ENCODE measurements around the gene KBTBD13.
A peak's percentile ranks its signal among the peaks of the same experiment; 100 is the strongest.
"Not testable (repeated sequence)": the region's sequence is repeated elsewhere in the genome, so short reads cannot be mapped to it uniquely, and the experiment has no call there.

KBTBD13 gene
- total RNA-seq = 0 reads per million in 2 donors

DNA sequence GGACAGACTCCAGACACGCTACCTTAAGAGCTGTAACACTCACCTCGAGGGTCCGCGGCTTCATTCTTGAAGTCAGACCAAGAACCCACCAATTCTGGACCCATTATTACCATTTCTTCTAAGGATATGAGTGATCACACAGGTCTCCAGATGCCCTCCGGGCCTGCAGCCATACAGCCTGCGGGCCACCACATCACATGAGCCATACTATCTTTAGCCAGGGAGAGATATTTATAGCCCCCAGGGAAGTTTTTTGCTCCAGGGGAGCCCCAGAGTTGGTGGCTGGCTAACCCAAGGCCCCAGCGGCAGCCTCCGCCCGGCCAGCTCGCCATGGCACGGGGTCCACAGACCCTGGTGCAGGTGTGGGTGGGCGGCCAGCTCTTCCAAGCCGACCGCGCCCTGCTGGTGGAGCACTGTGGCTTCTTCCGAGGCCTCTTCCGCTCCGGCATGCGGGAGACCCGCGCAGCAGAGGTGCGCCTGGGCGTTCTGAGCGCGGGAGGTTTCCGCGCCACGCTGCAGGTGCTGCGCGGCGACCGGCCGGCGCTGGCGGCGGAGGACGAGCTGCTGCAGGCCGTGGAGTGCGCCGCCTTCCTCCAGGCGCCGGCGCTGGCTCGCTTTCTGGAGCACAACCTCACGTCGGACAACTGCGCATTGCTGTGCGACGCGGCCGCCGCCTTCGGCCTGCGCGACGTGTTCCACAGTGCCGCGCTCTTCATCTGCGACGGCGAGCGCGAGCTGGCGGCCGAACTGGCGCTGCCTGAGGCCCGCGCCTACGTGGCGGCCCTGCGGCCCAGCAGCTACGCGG is at the start of gene KBTBD13:
TSS of gene KBTBD13 (plus strand) at position 261 of the 805 bp plus-strand sequence. CDS start at position 331, 70 bp downstream.
- DNase-seq = no peak

DNA sequence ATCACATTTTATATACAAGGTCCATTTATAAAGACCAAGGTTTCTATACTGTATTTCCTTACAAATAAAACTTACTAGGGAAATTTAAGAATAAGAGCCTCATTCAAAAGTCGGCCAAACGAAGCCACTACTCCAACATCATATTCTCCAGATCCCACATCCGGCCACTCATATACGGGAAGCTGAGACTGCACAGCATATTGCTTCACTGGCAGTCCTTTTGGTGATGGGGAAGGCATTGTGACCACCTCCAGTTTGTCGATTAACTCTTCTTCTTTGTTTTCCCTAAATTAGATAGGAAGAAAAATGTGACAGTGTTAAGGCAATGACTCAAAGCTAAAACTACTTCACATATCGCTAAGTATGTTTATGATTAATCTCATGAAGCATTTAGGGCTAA is 49.8 kb upstream of the KBTBD13 start:
- no peak for DNase-seq

DNA sequence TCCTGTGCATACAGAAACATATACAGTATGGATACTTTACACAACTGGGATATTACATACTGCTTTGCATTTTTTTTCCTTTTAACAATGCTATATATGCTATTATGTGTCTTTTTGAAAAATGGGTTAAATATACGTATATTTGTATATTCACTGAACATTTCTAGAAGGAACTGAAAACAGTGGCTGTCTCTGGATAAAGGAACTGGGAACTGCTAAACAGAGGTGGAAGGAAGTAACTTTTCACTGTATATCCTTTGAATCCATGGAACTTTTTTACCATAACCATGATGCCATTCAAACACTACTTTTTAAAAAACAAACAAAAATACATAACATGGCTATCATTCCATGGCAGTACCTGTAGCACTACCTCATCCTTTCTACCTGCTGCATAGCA is 49.0 kb upstream of the KBTBD13 start:
- DNase-seq = no peak

DNA sequence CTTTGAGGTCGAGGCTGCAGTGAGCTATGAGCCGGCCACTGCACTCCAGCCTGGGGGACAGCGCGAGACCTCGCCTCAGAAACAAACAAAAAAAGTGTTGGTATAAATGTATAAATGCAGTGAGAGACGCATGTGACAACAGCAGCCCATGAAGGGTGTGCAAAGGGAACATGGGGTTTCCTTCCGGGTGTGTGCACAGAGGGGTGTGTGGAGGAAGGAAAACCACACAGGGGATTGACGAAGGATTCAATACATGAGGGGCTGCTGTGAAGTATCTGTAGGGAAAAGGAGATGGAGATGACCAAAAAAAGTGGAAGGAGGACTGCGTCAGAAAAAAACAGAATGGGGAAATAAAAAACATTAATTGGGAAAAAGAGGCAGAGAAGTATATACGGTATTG is 48.2 kb upstream of the KBTBD13 start:
- DNase-seq = peak in 1 of 5 experiments; percentile 24

DNA sequence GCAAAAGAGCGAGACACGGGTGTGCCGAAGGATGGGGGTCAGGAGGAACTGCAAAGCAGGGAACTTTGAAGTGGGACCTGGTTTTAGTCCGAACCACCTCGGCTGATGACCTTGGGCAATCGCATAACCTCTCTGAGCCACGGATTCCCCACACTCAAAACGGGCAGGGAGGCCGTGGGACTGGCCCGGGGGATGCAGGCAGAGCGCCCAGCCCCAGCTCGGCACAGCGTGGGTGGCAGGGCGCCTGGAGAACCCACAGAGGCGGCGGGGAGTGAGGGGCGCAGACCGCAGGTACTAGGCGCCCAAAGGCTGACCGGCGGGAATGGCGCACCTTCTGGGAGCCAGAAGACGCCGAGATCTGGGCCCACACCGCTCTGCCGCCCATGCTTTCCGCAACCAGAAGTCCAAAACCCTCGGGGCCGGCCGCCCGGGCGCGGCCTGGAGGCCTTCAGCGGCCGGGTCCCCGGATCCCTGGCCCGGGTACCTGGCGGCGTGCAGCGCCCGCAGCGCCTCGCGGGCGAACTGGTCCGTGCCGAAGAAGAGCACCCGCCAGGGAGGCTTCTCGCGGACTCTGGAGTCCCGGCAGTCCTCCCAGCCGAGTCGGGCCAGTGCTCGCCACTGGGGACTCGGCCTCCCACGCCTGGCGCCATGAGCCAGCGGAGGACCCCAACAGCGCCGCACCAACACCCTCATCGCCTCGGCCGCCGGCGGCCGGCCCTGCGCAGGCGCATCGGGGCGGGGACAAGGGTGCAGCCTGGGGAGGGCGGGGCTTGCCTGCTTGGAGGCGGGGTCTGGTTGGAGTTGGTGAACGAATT is 47.4 kb upstream of the KBTBD13 start, which contains the start of gene MTFMT:
TSS of gene MTFMT (minus strand) at position 719 of the 815 bp plus-strand sequence. CDS start at position 693, 26 bp downstream.
- peak; percentile 71 to 90 (median 89) for DNase-seq

DNA sequence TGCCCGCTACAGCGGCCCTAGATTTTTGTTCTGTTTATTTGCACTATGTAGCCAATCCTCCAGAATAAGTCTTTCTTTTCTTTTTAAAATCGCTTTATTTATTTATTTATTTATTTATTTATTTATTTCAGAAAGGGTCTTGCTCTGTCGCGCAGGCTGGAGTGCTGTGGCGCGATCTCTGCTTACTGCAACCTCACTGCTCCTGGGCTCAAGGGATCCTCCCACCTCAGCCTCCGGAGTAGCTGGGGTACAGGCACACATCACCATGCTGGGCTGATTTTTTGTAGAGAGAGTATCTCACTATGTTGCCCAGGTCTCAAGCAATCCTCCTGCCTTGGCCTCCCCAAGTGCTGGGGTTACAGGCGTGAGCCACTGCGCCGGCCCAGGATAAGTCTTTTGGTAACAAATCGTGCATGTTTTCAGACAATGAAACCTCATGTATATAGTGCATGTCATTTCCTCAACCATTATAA is 46.8 kb upstream of the KBTBD13 start:
- no peak for DNase-seq

DNA sequence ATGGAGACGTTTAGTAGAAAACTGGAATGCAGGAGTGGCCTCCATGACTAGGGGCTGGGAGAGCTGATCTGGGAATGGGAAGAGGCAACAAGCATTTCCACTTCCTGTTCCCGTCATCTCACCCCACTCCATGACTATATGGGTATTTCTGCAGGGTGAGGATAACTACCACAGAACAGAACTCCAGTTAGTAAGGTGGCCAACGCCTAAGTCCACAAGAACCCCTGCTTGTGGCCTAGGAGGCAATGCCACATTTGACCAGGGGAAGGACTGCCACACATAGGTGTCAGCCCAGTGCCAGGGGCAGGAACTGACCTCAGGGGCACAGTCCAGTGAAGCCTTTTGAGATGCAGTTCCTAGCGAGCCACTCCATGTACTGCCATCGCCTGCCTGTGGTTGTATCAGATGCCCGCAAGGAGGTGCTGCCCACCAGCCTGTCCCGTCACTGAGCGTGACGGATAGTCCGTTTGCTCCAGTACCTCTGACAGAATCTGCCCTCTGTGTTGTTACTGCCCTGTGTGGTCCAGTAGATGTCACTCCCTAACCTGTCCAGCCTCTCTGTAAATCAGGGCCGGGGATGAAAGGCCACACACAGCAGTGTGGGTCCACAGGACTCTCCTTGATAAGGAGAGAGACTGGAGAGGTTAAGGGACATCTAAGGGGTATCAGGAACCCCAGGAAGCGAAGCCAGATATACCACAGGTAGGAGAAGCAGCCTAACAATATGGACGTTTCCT is 43.6 kb upstream of the KBTBD13 start:
- DNase-seq = peak in 3 of 5 experiments; percentile 14 to 59 (median 23)

DNA sequence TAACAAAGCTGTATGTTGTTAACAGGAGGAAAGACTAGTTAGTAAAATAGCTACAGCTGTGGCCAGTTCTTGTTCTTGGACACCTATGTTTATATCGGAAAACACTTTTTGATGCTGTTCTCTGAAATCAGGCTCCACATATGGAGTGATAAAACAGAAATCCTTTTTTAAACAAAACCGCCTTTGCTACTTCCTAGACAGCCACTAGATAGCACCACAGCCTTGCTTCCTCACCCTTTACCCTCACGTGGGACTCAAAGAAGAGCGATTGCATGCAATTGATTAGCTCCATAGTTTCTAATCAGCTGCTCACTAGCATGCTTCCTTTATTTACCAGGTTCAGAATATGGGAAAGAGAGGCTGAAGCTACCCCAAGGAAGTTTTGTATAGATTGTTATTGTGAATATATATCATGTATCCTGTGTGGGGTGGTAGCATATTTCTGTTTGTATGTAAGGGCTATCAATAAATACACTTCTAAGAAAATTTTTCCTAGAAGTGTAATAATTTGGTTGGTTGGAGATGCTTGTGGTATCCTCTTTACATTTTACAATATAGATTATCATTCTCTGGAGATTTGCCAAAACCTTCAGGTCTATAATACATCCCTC is 42.8 kb upstream of the KBTBD13 start:
- peak in 1 of 5 experiments; percentile 67 for DNase-seq

DNA sequence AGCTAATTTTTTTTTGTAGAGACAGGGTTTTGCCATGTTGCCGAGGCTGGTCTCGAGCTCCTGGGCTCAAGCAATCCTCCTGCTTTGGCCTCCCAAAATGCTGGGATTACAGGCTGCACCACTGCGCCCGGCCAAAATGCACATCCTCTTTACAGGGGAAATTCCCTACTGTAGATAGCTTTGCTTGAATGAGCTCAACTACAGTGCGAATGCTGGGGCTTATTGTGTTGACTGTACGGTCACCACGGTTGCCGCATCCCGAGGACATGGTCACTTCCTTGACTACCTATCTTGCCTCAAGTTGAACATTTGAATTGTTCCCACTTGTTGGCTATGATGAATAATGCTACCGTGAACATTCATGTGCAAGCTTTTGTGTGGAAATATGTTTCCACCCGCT is 41.8 kb upstream of the KBTBD13 start:
- no peak for DNase-seq

DNA sequence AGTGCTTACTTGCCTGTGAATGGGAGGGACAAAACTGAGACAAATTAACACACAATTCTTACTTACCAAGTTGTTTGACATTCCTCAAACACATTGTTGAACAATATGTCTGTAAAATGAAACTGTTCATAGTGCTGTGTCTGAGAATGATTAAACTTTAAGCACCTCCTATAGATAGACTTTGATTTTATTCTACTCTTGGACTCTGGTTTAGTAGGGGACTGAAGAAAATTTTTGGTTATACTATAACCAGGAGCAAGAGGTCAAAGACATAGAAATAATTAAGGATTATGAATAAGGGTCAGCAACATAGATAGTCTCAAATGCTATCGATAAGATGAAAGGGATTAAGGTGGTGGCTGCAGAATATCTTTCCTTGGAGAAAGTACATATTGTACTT is 39.2 kb upstream of the KBTBD13 start:
- DNase-seq = no peak

DNA sequence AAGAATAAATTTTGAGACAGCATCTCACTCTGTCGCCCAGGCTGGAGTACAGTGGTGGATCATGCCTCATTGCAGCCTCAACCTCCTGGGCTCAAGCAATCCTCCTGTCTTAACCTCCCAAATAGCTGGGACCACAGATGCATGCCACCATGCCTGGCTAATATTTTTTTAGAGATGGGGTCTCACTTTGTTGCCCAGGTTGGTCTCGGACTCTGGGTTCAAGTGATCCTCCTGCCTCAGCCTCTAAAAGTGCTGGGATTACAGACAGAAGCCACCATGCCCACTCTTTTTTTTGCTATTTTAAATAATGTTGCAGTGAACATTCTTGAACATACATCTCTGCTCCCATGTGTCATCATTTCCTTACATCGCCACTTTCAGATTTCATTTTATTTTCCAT is 38.1 kb upstream of the KBTBD13 start:
- no peak for DNase-seq

DNA sequence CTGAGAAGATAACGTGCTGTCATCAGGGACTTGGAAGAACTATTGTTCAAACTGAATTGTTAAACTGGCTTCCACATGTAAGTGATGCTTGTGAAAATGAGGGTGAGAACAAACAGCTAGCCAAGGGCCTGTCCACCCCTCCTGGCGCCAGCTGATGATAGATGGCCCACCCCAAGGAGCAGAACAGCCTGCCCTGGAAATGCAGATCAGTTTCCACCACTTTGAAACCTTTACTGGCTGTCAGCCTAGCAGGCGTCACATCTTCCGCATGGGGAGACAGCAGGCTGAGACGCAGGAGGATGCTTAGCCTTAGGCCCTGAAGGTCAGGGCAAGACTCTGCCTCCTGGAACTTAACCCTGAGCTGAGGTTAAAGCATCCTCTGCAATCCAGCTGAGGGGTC is 37.7 kb upstream of the KBTBD13 start:
- no peak for DNase-seq

DNA sequence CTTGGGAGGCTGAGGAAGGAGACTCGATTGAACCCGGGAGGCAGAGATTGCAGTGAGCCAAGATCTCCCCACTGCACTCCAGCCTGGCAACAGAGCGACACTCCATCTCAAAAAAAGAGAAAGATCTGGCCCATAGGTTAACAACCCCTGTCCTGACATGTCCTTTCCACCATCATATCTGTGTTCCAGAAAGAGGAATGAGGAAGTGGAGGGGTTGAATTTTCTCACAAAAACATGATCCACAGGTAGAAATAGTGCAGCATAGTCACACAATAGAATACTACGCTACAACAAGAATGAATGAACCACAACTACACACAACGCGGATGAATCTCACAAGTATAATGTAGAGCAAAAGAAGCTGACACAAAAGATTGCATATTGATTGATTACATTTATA is 36.1 kb upstream of the KBTBD13 start:
- no peak for DNase-seq

DNA sequence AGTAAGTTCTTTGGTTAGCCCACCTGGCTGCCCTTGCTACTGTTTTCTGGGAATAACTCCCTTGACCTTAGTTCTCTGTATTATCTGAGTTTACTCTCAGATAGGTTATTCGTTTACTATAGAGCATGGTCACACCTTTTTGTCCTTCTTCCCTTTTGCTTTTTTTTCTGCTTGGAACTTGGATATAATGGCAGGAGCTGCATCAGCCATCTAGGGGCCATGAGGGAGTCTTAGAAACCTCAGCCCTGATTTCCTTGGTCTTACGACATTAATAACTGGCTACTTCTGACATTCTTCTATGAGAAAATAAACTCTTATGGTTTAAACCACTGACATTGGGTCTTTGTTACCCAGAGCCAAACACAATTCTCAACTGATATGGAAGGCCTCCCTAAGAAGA is 34.8 kb upstream of the KBTBD13 start:
- no peak for DNase-seq

DNA sequence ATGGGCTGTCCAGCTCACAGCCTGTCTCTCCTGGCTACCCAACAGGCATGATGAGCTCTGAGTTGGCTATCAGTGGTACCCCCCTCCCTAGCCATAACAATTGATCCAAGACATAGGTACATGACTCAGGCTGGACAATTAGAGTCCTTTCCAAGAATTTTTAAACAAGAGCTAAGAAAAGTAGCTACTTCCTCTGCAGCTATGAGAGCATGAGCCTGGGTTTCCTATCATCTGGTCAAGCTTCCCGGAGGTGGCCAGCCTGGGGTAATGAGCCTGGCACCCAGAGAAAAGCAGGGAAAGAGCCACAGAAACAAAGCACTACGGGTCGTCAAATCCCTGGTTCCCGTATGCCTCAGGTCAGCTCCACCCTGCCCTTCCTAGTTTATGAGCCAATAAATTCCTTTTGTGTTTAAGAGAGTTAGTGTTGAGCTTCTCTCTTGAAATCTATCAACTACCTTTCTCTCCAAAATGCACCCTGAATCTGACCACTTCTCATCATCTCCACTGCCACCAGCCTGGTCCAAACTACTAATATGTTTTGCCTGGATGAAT is 33.7 kb upstream of the KBTBD13 start:
- DNase-seq = no peak

DNA sequence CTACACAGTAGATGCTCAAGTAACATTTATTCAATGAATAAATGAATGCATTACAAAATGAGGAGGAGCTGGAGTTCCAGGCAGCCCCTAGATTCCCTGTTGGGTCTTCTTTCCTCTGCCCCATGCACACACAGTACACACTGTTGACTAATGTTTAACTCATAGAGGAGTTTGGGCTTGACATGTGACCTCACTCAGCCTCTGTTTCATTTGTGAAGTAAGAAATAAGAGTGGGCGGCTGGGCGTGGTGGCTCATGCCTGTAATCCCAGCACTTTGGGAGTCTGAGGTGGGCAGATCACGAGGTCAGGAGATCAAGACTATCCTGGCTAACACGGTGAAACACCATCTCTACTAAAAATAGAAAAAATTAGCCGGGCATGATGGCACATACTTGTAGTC is 32.3 kb upstream of the KBTBD13 start:
- not testable (repeated sequence) for DNase-seq

DNA sequence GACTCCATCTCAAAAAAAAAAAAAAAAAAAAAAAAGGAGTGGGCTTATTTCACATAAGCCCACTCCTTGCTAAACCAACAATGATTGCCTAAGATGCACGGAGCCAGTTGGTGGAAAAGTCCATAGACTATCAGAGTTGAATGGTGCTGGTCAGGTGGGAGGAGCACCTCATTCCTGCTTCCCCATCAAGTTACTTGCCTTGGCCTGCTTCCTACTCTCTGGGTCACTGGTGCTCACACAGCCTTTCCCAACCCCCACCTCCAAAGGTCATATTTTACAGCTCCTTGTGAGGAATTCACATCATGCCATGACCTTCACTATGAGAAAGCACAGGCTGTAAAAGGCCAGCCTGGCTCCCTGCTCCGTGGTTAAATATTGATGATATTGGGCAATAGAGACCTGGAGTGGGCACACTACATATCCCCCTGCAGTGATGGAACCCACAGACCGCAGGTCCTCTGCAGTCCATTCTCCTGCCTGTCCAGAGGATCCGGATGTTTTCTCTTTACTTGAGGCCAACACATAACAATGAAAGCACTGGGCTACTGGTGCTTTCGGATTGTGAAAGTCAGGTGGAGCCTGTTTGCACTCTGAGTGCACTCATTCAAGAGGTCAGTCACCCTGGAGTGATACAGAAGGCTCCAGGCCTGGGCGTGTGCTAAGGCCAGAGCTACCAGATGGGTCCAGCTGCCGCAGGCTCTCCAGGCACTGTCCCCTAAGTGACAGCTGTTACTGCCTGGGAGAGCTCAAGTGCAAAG is 31.6 kb upstream of the KBTBD13 start, which contains the start of gene SLC51B:
TSS of gene SLC51B (plus strand) at position 664 of the 758 bp plus-strand sequence. CDS start 4,618 bp downstream, outside the sequence.
- no peak for DNase-seq

DNA sequence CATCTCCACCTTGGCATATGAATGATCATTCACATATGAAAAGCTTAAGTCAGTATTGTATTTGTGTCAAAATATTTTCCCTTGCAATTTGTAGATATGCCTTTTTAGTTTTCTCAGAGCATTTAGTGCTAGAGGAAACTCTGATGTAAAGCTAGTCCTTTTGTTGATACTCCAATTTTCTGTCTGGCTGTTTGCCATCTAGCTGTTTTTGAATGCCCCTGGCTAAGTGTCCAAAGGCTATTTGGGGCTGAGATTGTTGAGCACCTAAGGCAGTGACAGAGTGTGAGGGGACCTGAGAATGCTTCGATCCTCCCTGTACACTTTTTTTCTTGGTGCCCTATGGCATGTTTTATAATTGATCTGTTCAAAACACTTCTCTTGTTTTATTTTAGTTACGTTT is 28.3 kb upstream of the KBTBD13 start:
- no peak for DNase-seq

DNA sequence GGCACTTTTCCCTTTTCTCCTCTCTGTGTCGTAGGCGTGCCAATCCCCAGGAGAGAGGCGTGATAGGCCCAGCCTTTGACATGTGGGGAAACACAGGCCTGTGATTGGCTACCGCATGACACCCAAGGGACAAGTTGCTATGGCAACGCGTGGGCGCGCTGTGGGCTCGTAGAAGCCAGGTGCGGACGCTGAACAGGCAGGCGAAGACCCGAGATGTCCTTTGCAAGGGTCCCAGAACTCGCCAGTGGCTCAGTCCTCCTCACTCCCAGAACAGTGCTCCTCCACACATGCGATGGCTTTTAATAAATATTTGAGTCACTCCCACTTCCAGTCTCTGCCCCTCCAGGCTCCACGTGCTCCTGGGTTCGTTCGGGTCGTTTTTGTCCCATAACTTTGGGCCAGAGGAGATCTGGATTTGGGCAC is 27.1 kb upstream of the KBTBD13 start:
- DNase-seq = peak; percentile 55 to 91 (median 82)

DNA sequence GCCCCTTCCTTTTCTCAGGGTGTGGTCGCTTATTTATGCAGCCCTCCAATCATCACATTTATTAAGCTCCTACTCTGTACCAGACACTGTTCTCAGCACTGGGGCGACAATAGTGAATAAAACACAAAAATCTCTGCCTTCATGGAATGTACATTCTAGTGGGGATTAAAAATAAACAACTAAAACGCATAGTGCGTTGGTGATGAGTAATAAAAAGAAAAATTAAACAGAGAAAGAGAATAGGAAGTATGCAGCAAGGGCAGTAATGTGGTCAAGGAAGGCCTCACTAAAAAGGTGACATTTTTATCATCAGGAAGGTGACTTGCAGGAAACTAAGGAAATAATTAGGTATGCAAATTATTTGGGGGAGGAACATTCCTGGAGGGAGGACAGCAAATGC is 26.3 kb upstream of the KBTBD13 start:
- no peak for DNase-seq

DNA sequence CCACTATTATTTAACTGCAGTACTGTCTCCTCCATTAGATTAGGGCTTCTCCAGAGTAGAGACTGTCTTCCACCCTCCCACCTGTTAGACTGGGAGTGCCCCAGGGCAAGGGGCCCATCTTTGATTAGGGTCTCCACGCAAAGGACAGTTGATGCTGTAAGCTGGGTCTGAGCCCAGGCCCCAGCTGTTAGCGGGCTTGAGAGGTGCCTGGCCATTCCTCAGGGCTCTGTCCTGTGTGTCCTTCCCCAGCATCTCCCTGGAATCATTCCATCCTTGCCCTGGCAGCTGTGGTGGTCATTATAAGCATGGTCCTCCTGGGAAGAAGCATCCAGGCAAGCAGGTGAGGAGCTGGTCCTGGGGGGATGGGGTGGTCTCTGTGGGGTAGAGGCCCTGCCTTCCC is 25.3 kb upstream of the KBTBD13 start:
- DNase-seq = no peak

All from T-helper 2 cell (primary cell).